WI38 (cell line): ENCODE data around the gene IZUMO2.

Experiments
- H3K4me3 ChIP-seq: 2 replicates; pipeline ENCODE4 v1.5.1; 2011; ENCODE audit warnings: low read depth, mild to moderate bottlenecking, control low read depth, low read length
- CTCF ChIP-seq: IDR thresholded peaks from 2 replicates; pipeline ENCODE4 v1.5.1; 2012; ENCODE audit warnings: low read depth, mild to moderate bottlenecking, control low read depth, low read length

Gene IZUMO2

GRCh38 chr19:50162988-50163387 is at the start of gene IZUMO2:
Gene IZUMO2 (minus strand): TSS chr19:50163281. CDS start chr19:50163194, 87 bp downstream.
- no peak within 1 kb of the TSS for H3K4me3 ChIP-seq

GRCh38 chr19:50210425-50210824 is 47.3 kb upstream of the IZUMO2 start:
- TF ChIP-seq CTCF, result no peak
- H3K4me3 ChIP-seq, result no peak overlapping the region

More at GRCh38 chr19:50162988-50163387, at the start of gene IZUMO2:
- TF ChIP-seq CTCF, result no peak

GRCh38 chr19:50209131-50209530 is 46.0 kb upstream of the IZUMO2 start:
- no peak for TF ChIP-seq CTCF
- no peak overlapping the region for H3K4me3 ChIP-seq

GRCh38 chr19:50207730-50208129 is 44.6 kb upstream of the IZUMO2 start:
- no peak overlapping the region for H3K4me3 ChIP-seq
- no peak for TF ChIP-seq CTCF

GRCh38 chr19:50206191-50206590 is 43.1 kb upstream of the IZUMO2 start:
- TF ChIP-seq CTCF, result no peak
- H3K4me3 ChIP-seq, result no peak overlapping the region

- TF ChIP-seq CTCF, result no peak
- H3K4me3 ChIP-seq, result no peak overlapping the region
Observed at GRCh38 chr19:50205681-50206138, 42.6 kb upstream of the IZUMO2 start.

- no peak for TF ChIP-seq CTCF
- no peak overlapping the region for H3K4me3 ChIP-seq
Observed at GRCh38 chr19:50204811-50205675, 42.0 kb upstream of the IZUMO2 start.
